ENCODE measurements around the gene STRN4. TPM values are rescaled to one million over a fixed set of nuclear protein-coding genes. Genes with fewer than 3 reads are reported as not detected.
A peak's percentile ranks its signal among the peaks of the same experiment; 100 is the strongest.
"Not testable (repeated sequence)": the region's sequence is repeated elsewhere in the genome, so short reads cannot be mapped to it uniquely, and the experiment has no call there.

The STRN4 gene
- total and polyA plus RNA-seq, 7 donors = 28.6 to 72.3 (median 46.2) TPM

DNA sequence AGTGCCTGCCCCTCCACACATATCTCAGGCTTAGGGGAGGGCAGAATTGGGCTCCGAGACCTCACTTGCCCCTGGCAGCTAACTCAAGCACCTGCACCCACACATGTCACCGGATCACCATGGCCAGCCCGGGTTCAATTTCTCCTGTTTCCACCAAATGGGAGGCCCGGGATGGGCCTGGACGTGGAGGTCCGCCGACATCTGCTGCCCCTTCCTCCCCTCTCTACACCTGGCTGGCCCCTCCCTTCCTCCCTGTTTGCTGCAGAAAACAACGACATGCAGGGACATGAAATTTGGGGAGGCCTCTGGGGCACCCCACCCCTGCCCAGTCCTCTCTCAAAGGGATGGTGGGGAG lies 30.7 kb downstream of the STRN4 start:
- Histone ChIP-seq H3K36me3 (ENCODE audit: insufficient read depth in 1 of 2, low read depth in 1 of 2) (peaks cover 0 to 19% of the 10 kb centered on the region in 2 donors), H3K9me3 (no peaks in the 10 kb centered on the region), H3K27ac (no peak overlapping the region), H3K27me3 (ENCODE audit: insufficient read depth in 3 of 3, low read length in 2 of 3) (no peaks in the 10 kb centered on the region), H3K4me1 (peaks cover 18% of the 10 kb centered on the region), H3K4me3 (peak overlapping the region; percentile 89)
- no peak for ATAC-seq
- TF ChIP-seq, protein P1, sequence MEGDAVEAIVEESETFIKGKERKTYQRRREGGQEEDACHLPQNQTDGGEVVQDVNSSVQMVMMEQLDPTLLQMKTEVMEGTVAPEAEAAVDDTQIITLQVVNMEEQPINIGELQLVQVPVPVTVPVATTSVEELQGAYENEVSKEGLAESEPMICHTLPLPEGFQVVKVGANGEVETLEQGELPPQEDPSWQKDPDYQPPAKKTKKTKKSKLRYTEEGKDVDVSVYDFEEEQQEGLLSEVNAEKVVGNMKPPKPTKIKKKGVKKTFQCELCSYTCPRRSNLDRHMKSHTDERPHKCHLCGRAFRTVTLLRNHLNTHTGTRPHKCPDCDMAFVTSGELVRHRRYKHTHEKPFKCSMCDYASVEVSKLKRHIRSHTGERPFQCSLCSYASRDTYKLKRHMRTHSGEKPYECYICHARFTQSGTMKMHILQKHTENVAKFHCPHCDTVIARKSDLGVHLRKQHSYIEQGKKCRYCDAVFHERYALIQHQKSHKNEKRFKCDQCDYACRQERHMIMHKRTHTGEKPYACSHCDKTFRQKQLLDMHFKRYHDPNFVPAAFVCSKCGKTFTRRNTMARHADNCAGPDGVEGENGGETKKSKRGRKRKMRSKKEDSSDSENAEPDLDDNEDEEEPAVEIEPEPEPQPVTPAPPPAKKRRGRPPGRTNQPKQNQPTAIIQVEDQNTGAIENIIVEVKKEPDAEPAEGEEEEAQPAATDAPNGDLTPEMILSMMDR (IDR thresholded peaks at IDR 0.05) = no peak
- 18 to 22% (median 20%) methylated on average over 7 to 8 of the region's 8 CpGs for WGBS, 3 donors
- no peak for DNase-seq
- intact Hi-C loops (cut with DNase I) = no loop called here

DNA sequence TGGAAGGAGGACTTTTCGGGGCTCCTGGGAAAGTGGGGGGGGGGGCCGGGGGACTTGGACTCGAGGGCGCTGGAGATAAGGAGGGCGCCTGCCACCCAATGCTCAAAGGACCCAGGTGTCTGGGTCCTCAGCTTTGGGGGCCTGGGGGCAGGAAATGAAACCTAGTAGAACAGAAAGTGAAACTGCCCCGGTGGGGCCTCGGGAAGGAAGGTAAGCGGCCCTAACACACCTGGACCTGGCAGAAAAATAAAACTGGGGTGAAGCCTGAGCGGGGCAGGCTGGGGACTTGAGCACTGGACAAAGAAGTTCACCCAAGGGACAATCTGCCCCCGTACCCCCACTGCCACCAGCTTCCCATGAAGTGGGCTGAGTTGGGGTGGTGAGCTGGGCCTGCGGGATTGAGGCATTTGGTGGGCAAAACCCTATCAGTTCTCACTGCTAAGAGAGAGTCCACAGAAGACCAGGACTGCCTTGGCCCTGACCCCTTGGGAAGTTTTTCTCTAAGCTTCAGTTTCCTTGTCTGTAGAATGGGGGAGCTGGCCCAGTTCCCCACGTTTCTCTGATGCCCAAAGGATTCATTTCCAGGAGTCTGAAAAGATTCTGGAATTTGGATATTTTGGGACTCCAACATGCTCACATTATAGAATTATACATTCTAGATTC lies 31.7 kb downstream of the STRN4 start:
- TF ChIP-seq, protein P1 (IDR thresholded peaks at IDR 0.05) = no peak
- intact Hi-C loops (cut with DNase I) = no loop called here
- no peaks in the 10 kb centered on the region for H3K27me3 ChIP-seq (ENCODE audit: insufficient read depth in 3 of 3, low read length in 2 of 3)
- H3K4me1 ChIP-seq = peaks cover 18% of the 10 kb centered on the region
- peaks cover 0 to 14% of the 10 kb centered on the region in 2 donors for H3K36me3 ChIP-seq (ENCODE audit: insufficient read depth in 1 of 2, low read depth in 1 of 2)
- H3K9me3 ChIP-seq = no peaks in the 10 kb centered on the region
- peak overlapping the region; percentile 89 for H3K4me3 ChIP-seq
- WGBS, 3 donors = 10 to 17% (median 16%) methylated on average over 8 to 12 of the region's 12 CpGs
- DNase-seq (no peak), ATAC-seq (no peak)
- peak overlapping the region; percentile 69 for H3K27ac ChIP-seq

DNA sequence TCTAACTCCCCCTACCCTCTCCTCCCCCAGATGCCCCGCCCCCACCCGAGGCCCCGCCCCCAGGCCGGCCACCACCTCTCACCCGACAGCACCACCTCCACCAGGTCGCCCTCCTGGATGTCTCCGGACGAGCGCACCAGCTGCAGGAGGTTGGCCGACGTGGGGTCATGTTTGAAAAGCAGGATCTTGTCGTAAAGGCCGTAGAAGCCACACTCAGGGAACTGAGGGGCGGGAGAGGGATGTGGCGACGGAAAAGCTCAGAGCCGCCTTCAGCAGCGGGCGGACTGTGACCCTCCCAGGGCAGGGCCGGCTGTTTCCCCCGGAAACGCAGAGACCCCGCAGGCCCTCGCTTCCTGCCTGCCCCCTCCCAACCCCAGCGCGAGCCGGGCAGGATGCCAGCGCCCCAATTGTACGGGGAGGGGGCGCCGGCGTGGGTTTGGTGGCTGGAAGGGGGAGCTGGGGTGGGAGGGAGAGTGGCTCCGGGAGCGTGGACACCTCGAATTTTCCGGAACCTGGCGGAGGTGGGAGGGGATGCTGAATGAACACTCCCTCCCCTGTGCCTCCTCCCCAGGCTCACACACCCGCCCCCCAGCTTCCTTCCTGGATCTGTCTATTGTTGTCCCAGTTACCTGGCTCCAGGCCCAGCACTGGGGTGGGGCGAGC lies 32.3 kb downstream of the STRN4 start:
- Histone ChIP-seq H3K36me3 (ENCODE audit: insufficient read depth in 1 of 2, low read depth in 1 of 2) (peaks cover 0 to 14% of the 10 kb centered on the region in 2 donors), H3K4me3 (peak overlapping the region; percentile 89), H3K27me3 (ENCODE audit: insufficient read depth in 3 of 3, low read length in 2 of 3) (no peaks in the 10 kb centered on the region), H3K27ac (peak overlapping the region; percentile 69), H3K9me3 (no peaks in the 10 kb centered on the region), H3K4me1 (peaks cover 18% of the 10 kb centered on the region)
- peak in 3 of 4 donors; percentile 36 to 46 (median 44) for ATAC-seq
- DNase-seq = peak; percentile 86 to 92
- 2 to 4% (median 2%) methylated on average over 31 to 39 of the region's 39 CpGs for WGBS, 3 donors
- TF ChIP-seq, protein P1 (IDR thresholded peaks at IDR 0.05) = no peak
- intact Hi-C loops (cut with DNase I) = loop anchor here in 1 of 2 donors (2.0 kb wide), 1 partner anchor 15 kb away; no protein-coding TSS in a partner anchor

DNA sequence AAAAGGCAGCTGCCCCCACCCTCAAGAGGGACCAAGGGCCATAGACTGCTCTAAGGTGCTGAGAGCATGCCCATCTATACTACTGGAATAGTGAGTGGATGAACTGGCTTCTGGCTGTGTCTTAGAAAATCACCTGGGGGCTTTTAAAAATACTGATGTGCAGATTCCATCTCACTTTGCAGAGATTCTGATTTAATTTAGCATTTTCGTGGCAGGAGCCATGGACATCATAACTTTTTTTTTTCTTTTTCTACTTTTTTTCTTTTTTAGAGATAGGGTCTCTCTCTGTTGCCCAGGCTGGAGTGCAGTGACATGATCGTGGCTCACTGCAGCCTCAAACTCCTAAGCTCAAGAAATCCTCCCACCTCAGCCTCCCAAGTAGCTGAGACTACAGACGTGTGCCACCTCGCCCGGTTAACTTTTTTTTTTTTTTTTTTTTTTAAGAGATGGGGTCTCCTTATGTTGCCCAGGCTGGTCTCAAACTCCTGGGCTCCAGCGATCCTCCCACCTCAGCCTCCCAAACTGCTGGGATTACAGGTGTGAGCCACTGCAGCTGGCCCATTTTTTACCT lies 33.4 kb downstream of the STRN4 start:
- DNase-seq; H3K27me3 ChIP-seq (ENCODE audit: insufficient read depth in 3 of 3, low read length in 2 of 3); H3K4me3 ChIP-seq; ATAC-seq; H3K27ac ChIP-seq; H3K9me3 ChIP-seq: not testable (repeated sequence)
- peaks cover 18% of the 10 kb centered on the region for H3K4me1 ChIP-seq
- H3K36me3 ChIP-seq (ENCODE audit: insufficient read depth in 1 of 2, low read depth in 1 of 2) = peaks cover 0 to 19% of the 10 kb centered on the region in 2 donors
- 80 to 81% (median 80%) methylated on average over 6 of the region's 6 CpGs for WGBS, 3 donors
- intact Hi-C loops (cut with DNase I) = loop anchor here in 1 of 2 donors (2.0 kb wide), 1 partner anchor 16 kb away; no protein-coding TSS in a partner anchor

DNA sequence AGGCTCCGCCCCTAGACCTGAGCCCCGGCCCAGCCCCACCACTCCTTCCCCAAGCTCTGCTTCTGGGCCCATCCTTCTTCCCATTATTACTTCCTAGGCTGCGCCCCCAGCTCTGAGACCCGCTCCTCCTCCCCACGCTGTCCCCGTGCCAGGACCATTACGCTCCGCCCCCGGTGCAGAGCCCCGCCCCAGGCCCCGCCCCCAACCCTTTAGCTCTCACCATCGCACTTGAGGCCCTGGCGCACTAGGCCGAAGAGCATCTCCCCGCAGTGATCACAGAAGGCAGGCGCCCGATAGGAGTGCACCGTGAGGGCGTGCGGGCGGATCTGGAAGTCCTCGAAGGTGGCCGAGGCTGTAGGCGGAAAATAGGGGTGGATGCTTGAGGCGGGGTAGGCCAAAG lies 35.6 kb downstream of the STRN4 start:
- ATAC-seq (no peak), DNase-seq (no peak)
- Histone ChIP-seq H3K4me3 (no peak overlapping the region), H3K27me3 (ENCODE audit: insufficient read depth in 3 of 3, low read length in 2 of 3) (no peaks in the 10 kb centered on the region), H3K4me1 (peaks cover 15% of the 10 kb centered on the region), H3K9me3 (no peaks in the 10 kb centered on the region), H3K27ac (no peak overlapping the region), H3K36me3 (ENCODE audit: insufficient read depth in 1 of 2, low read depth in 1 of 2) (peaks cover 0 to 36% of the 10 kb centered on the region in 2 donors)
- intact Hi-C loops (cut with DNase I) = no loop called here
- TF ChIP-seq, protein P1 (IDR thresholded peaks at IDR 0.05) = no peak
- 79 to 83% (median 82%) methylated on average over 24 to 25 of the region's 25 CpGs for WGBS, 3 donors

All from psoas muscle (tissue), 8 donors.